K562 (cell line): ENCODE data around the gene CNGA4. TPM values are rescaled to one million over a fixed set of nuclear protein-coding genes. Genes with fewer than 3 reads are reported as not detected.
A peak's percentile ranks its signal among the peaks of the same experiment; 100 is the strongest.

Experiments
- ARID3A ChIP-seq: IDR thresholded peaks from 2 replicates; pipeline ENCODE4 v1.6.1; 2012; ENCODE audit warnings: low read depth, low read length, improper control_type of control experiment, borderline replicate concordance
- ATF6 ChIP-seq: sonication (generic); formaldehyde crosslinking; IDR thresholded peaks from 2 replicates; pipeline ENCODE4 v1.4.0; 2020; ENCODE audit warnings: mild to moderate bottlenecking, missing genetic modification reagents
- BCL6 ChIP-seq: fragments of 250-450 bp; sonication (Bioruptor Pico); IDR thresholded peaks from 2 replicates; pipeline ENCODE4 v1.4.0; 2020
- CAMTA2 ChIP-seq: fragments of 250-450 bp; sonication (Bioruptor Pico); conservative IDR thresholded peaks from 2 replicates; pipeline ENCODE4 v1.5.1; 2022
- CREM ChIP-seq: IDR thresholded peaks from 2 replicates; pipeline ENCODE4 v1.6.1; 2014; ENCODE audit warnings: antibody characterized with exemption, low read depth
- CXXC5 ChIP-seq: fragments of 250-450 bp; sonication (Bioruptor Pico); IDR thresholded peaks from 2 replicates; pipeline ENCODE4 v1.8.0; 2022; ENCODE audit warnings: inconsistent platforms, mild to moderate bottlenecking, moderate library complexity
- DIDO1 ChIP-seq: fragments of 450-650 bp; IDR thresholded peaks from 2 replicates; pipeline ENCODE4 v1.6.1; 2016; ENCODE audit warnings: low read depth, missing biosample characterization, missing genetic modification characterization
- NCOA6 ChIP-seq: fragments of 450-650 bp; IDR thresholded peaks from 2 replicates; pipeline ENCODE4 v1.6.1; 2017; ENCODE audit warnings: mild to moderate bottlenecking
- NFATC3 ChIP-seq: fragments of 450-650 bp; IDR thresholded peaks from 2 replicates; pipeline ENCODE4 v1.6.1; 2017; ENCODE audit warnings: mild to moderate bottlenecking
- NR2C2 ChIP-seq, 2 experiments: fragments of 200-800 bp in 1 of 2; sonication (Bioruptor generic) in 1 of 2; sonication (generic) in 1 of 2; formaldehyde crosslinking in 1 of 2; IDR thresholded peaks; 2 replicates each; pipeline versions ENCODE4 v1.6.1 to v1.8.0; 2016 to 2022; ENCODE audit warnings: mild to moderate bottlenecking in 1 of 2, missing compliant biosample characterization in 1 of 2, missing genetic modification characterization in 1 of 2, missing genetic modification reagents in 1 of 2
- POLR2H ChIP-seq: IDR thresholded peaks from 2 replicates; pipeline ENCODE4 v1.6.1; 2016; ENCODE audit warnings: missing genetic modification characterization, low read depth, mild to moderate bottlenecking, control low read depth, missing compliant biosample characterization, moderate library complexity
- POLR3G ChIP-seq: IDR thresholded peaks from 2 replicates; pipeline ENCODE4 v1.6.1; 2011; ENCODE audit not compliant: insufficient read length, insufficient replicate concordance; ENCODE audit errors: extremely low read depth
- RFX5 ChIP-seq: IDR thresholded peaks from 2 replicates; pipeline ENCODE4 v1.6.1; 2011; ENCODE audit warnings: low read depth, mild to moderate bottlenecking, improper control_type of control experiment, low read length
- RNF2 ChIP-seq: sonication (generic); IDR thresholded peaks from 2 replicates; pipeline ENCODE4 v1.6.1; 2016
- SRSF3 ChIP-seq: fragments of 200-400 bp; formaldehyde crosslinking; IDR thresholded peaks from 2 replicates; pipeline ENCODE4 v1.6.1; 2016; ENCODE audit warnings: mild to moderate bottlenecking, low read length, moderate library complexity; ENCODE audit not compliant: insufficient read depth
- ZBTB7A ChIP-seq: IDR thresholded peaks from 2 replicates; pipeline ENCODE4 v1.6.1; 2011; ENCODE audit warnings: low read depth, mild to moderate bottlenecking, low read length, moderate library complexity, borderline replicate concordance; ENCODE audit not compliant: control insufficient read depth
- ZNF583 ChIP-seq: fragments of 250-450 bp; sonication (Bioruptor Pico); IDR thresholded peaks from 2 replicates; pipeline ENCODE4 v1.4.0; 2020
- ZNF609 ChIP-seq: sonication (generic); formaldehyde crosslinking; IDR thresholded peaks from 2 replicates; pipeline ENCODE4 v1.8.1; 2023; ENCODE audit warnings: missing genetic modification reagents, mild to moderate bottlenecking, borderline replicate concordance
- ZZZ3 ChIP-seq: fragments of 450-650 bp; IDR thresholded peaks from 2 replicates; pipeline ENCODE4 v1.6.1; 2016; ENCODE audit warnings: antibody characterized with exemption, mild to moderate bottlenecking, moderate library complexity
- polyA plus RNA-seq, 8 experiments: library from polyadenylated mRNA; depleted of rRNA in 4 of 8; stranded (reverse) in 5 of 8; unstranded in 3 of 8; fragments of >200 nt; fragmentation: Nextera tagmentation in 2 of 8; fragmentation: Illumina TruSeq in 1 of 8; extraction: Ambion mirVana in 2 of 8; extraction: Trizol in 1 of 8; gene quantifications; 2 replicates each; pipeline versions ENCODE4 v1.2.1 to v1.2.3, GENCODE V29; 2011 to 2014; ENCODE audit warnings: inconsistent platforms in 1 of 8, missing spikeins in 1 of 8
- total RNA-seq, 7 experiments: library from RNA; depleted of rRNA in 6 of 7; stranded (reverse); fragments of >200 nt in 6 of 7; fragmentation: Illumina TruSeq in 2 of 7; extraction: Trizol in 2 of 7; gene quantifications; 2 replicates each; pipeline versions ENCODE4 v1.2.1 to v1.2.3, GENCODE V29; 2011 to 2021; ENCODE audit warnings: low replicate concordance in 1 of 7

Gene CNGA4
- total and polyA plus RNA-seq, 9 of the 15 experiments (the other 6 are each of a cell fraction or from before 2014, with no cell fraction given): 0.04 to 0.09 (median 0.06) TPM; not detected in 6

- TF ChIP-seq ARID3A (no peak), ZNF609 (CRISPR knock-in tag) (no peak), DIDO1 (no peak), RNF2 (no peak), CAMTA2 (no peak), NCOA6 (no peak), ZNF583 (CRISPR knock-in tag) (no peak), POLR2H (tag) (no peak), NFATC3 (no peak), ZZZ3 (no peak), SRSF3 (no peak), CXXC5 (CRISPR knock-in tag) (peak; percentile 69), POLR3G (no peak), CREM (peak; percentile 49), RFX5 (no peak), BCL6 (no peak), ZBTB7A (no peak), NR2C2 (CRISPR knock-in tag; IDR thresholded peaks at IDR 0.05) (0 out of 2 replicates have a peak, but pooled peaks have one; percentile 17), NR2C2 (tag; IDR thresholded peaks at IDR 0.05) (no peak), ATF6 (CRISPR knock-in tag) (no peak)
Observed at GRCh38 chr11:6269994-6270393, 31.1 kb downstream of the CNGA4 start (continued).
